Measurements from ENCODE around the gene LDAH.

GRCh38 chr2:20664071-20664390 is 158.9 kb downstream of the LDAH start:
- TF ChIP-seq EZH2phosphoT487 (IDR thresholded peaks at IDR 0.05; ENCODE audit: insufficient read depth, low read depth) = no peak
- no peak for TF ChIP-seq EZH2 (IDR thresholded peaks at IDR 0.05; ENCODE audit: insufficient read depth, poor library complexity, severe bottlenecking)

All from GM23248 (cell line).